Spleen (tissue), 11 donors: ENCODE measurements around the gene RNF115. TPM values are rescaled to one million over a fixed set of nuclear protein-coding genes. Genes with fewer than 3 reads are reported as not detected.

ENCODE experiments used
- DNase-seq: peaks from one replicate; pipeline ENCODE4 v3.0.0-alpha.2; 2020
- H3K27ac ChIP-seq, 8 donors: fragments of 200-600 bp; sonication (generic) in 7 of 8; 1 replicate in 4 of 8; 2 replicates in 4 of 8; pipeline versions ENCODE4 v1.5.0 to v1.8.0; 2016 to 2021; ENCODE audit warnings: inconsistent platforms in 4 of 8, mild to moderate bottlenecking in 4 of 8, moderate library complexity in 1 of 8
- H3K27me3 ChIP-seq, 7 donors: fragments of 200-600 bp; sonication (generic) in 6 of 7; replicated peaks in 1 of 7; 1 replicate in 4 of 7; 2 replicates in 3 of 7; pipeline versions ENCODE4 v1.5.0 to v1.8.0; 2016 to 2021; ENCODE audit warnings: inconsistent platforms in 3 of 7, mild to moderate bottlenecking in 1 of 7
- H3K36me3 ChIP-seq, 6 donors: fragments of 200-600 bp; sonication (generic) in 5 of 6; 1 replicate in 4 of 6; 2 replicates in 2 of 6; pipeline versions ENCODE4 v1.5.0 to v1.8.0; 2016 to 2021; ENCODE audit warnings: inconsistent platforms in 2 of 6
- H3K4me1 ChIP-seq, 6 donors: fragments of 200-600 bp; sonication (generic) in 5 of 6; 1 replicate in 3 of 6; 2 replicates in 3 of 6; pipeline versions ENCODE4 v1.5.0 to v1.8.0; 2016 to 2021; ENCODE audit warnings: inconsistent platforms in 3 of 6
- H3K4me3 ChIP-seq, 8 donors: fragments of 200-600 bp; sonication (generic) in 7 of 8; 1 replicate in 4 of 8; 2 replicates in 4 of 8; pipeline versions ENCODE4 v1.5.0 to v1.8.0; 2016 to 2021; ENCODE audit warnings: inconsistent platforms in 4 of 8, mild to moderate bottlenecking in 4 of 8, moderate library complexity in 2 of 8
- H3K9me3 ChIP-seq, 8 donors: fragments of 200-600 bp; sonication (generic) in 7 of 8; 1 replicate in 4 of 8; 2 replicates in 4 of 8; pipeline versions ENCODE4 v1.5.0 to v1.8.0; 2016 to 2021; ENCODE audit warnings: inconsistent platforms in 4 of 8
- POLR2A ChIP-seq, 3 donors: fragments of 450-650 bp; IDR thresholded peaks; one replicate each; pipeline ENCODE4 v1.5.1; 2017; ENCODE audit warnings: antibody characterized with exemption in 3 of 3, mild to moderate bottlenecking in 1 of 3
- POLR2AphosphoS5 ChIP-seq, 3 donors: sonication (generic); formaldehyde crosslinking; IDR thresholded peaks; one replicate each; pipeline ENCODE4 v1.5.1; 2017; ENCODE audit warnings: antibody characterized with exemption in 3 of 3
- WGBS, 5 donors: extraction: QIAGEN DNeasy Blood & Tissue Kit in 3 of 5; methylation state at CpG; one replicate each; pipeline versions ENCODE4 v1.1.5 to v1.1.7; 2013 to 2018; 5-methylcytosine and 5-hydroxymethylcytosine counted together
- intact Hi-C: fragments of 100-400 bp; cut with DNase I; formaldehyde crosslinking; loops from one replicate; pipeline ENCODE4 v1.15.0; 2023; ENCODE audit warnings: low total_unique reads
- polyA plus RNA-seq, 3 donors: library from polyadenylated mRNA; stranded (reverse); fragments of 200-250 nt; gene quantifications; one replicate each; pipeline ENCODE4 v1.2.1, GENCODE V29; 2013
- total RNA-seq, 7 donors: library from RNA; depleted of rRNA in 3 of 7; stranded (reverse); fragments of >200 nt in 3 of 7; fragmentation: NEBNext Ultra II Directional in 4 of 7; extraction: Animal tissue kit (Norgen Biotek cat#: 25700) in 4 of 7; gene quantifications; one replicate each; pipeline versions ENCODE4 v1.1.0 to v1.2.1, GENCODE V29; 2016 to 2021
- TF ChIP-seq, protein P1 (sequence below), 11 experiments: fragments of 200-600 bp in 7 of 11; fragments of 450-650 bp in 4 of 11; sonication (generic) in 4 of 11; IDR thresholded peaks in 8 of 11; conservative IDR thresholded peaks in 3 of 11; 1 replicate in 7 of 11; 2 replicates in 4 of 11; pipeline versions ENCODE4 v1.4.0 to v1.8.0; 2016 to 2021; ENCODE audit warnings: antibody characterized with exemption in 11 of 11, inconsistent platforms in 4 of 11, mild to moderate bottlenecking in 1 of 11
- donor health status: healthy with polysubstance abuse.
- donor health status: DM: no; HTN: no; CAD: no; lungs with moderate emphysema.
- donor health status: DM: no; HTN: no; CAD: no.
- donor health status: Bipolar disorder and iron deficiency.
- donor health status: healthy.
- donor health status: DM: no; HTN: no; CAD: no.
- donor health status: DM: yes; HTN: yes; CAD: no.

Gene RNF115
- total and polyA plus RNA-seq, 10 donors, result 4.8 to 27.2 (median 15.0) TPM

GRCh38 chr1:145788580-145788979 is 35.3 kb downstream of the RNF115 start:
- WGBS, 5 donors, result 95 to 99% (median 98%) methylated on average over 3 of the region's 3 CpGs
- DNase-seq, result no peak
- H3K27ac ChIP-seq, result no peak overlapping the region
- H3K36me3 ChIP-seq, result peaks cover 0 to 56% (median 12%) of the 10 kb centered on the region in 6 donors
- no peaks in the 10 kb centered on the region for H3K9me3 ChIP-seq
- TF ChIP-seq POLR2AphosphoS5 (IDR thresholded peaks at IDR 0.05) (no peak), POLR2A (IDR thresholded peaks at IDR 0.05) (no peak)
- TF ChIP-seq, protein P1, sequence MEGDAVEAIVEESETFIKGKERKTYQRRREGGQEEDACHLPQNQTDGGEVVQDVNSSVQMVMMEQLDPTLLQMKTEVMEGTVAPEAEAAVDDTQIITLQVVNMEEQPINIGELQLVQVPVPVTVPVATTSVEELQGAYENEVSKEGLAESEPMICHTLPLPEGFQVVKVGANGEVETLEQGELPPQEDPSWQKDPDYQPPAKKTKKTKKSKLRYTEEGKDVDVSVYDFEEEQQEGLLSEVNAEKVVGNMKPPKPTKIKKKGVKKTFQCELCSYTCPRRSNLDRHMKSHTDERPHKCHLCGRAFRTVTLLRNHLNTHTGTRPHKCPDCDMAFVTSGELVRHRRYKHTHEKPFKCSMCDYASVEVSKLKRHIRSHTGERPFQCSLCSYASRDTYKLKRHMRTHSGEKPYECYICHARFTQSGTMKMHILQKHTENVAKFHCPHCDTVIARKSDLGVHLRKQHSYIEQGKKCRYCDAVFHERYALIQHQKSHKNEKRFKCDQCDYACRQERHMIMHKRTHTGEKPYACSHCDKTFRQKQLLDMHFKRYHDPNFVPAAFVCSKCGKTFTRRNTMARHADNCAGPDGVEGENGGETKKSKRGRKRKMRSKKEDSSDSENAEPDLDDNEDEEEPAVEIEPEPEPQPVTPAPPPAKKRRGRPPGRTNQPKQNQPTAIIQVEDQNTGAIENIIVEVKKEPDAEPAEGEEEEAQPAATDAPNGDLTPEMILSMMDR (IDR thresholded peaks at IDR 0.05 in 8 of 11, conservative IDR thresholded peaks at IDR 0.05 in 3 of 11), result no peak
- intact Hi-C loops, result no loop called here
- peaks cover 0 to 21% (median 9%) of the 10 kb centered on the region in 6 donors for H3K4me1 ChIP-seq
- no peaks in the 10 kb centered on the region for H3K27me3 ChIP-seq
- H3K4me3 ChIP-seq, result no peak overlapping the region

DNA sequence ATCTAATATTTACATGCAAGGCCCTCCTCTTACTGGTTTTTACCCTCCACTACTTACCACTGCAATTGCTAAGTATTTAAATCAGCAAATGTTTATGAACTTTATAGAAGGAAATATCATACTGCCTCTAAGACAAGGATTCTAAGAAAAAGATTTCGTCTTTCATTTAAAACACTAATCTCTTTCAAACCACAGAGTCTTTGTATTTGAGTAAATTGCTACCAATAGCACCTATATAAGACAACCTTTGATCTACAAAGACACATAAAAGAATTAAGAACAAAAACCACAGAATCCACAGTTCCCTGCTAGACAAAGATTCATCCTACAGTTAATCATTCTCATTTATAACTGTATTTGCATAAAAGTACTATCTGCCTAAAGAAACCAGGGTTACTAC is 37.6 kb downstream of the RNF115 start:
- H3K36me3 ChIP-seq, result peaks cover 0 to 59% (median 12%) of the 10 kb centered on the region in 6 donors
- peaks cover 0 to 21% (median 9%) of the 10 kb centered on the region in 6 donors for H3K4me1 ChIP-seq
- DNase-seq, result no peak
- WGBS, 5 donors, result 0 to 62% (median 0%) methylated on average over 1 of the region's 1 CpG
- intact Hi-C loops, result no loop called here
- no peaks in the 10 kb centered on the region for H3K27me3 ChIP-seq
- TF ChIP-seq POLR2AphosphoS5 (IDR thresholded peaks at IDR 0.05) (no peak), POLR2A (IDR thresholded peaks at IDR 0.05) (no peak)
- TF ChIP-seq, protein P1 (IDR thresholded peaks at IDR 0.05 in 8 of 11, conservative IDR thresholded peaks at IDR 0.05 in 3 of 11), result no peak
- no peak overlapping the region for H3K4me3 ChIP-seq
- no peaks in the 10 kb centered on the region for H3K9me3 ChIP-seq
- H3K27ac ChIP-seq, result peak overlapping the region in 1 of 8 donors; percentile 49

DNA sequence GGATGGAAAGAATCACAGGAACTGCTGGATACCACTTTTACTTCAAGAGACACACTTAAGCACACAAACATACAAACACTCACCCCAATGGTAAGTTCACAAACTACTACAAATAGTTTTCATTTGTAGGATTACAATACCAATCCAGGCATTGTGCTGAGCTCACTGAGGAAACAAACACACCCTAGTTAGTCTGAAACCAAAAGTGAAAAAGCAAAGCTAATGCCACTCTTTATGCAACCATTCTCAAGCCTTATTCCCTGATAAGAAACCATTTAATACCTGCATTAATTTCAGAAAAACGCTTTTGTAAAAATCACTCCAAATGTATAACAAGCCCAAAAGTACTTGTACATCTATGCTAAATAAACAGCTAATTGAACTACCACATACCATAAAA is 38.3 kb downstream of the RNF115 start:
- Histone ChIP-seq H3K4me3 (no peak overlapping the region), H3K4me1 (peaks cover 0 to 21% (median 9%) of the 10 kb centered on the region in 6 donors), H3K27ac (peak overlapping the region in 1 of 8 donors; percentile 49), H3K27me3 (no peaks in the 10 kb centered on the region), H3K9me3 (no peaks in the 10 kb centered on the region), H3K36me3 (peaks cover 0 to 66% (median 12%) of the 10 kb centered on the region in 6 donors)
- no peak for TF ChIP-seq POLR2AphosphoS5 (IDR thresholded peaks at IDR 0.05)
- TF ChIP-seq, protein P1 (IDR thresholded peaks at IDR 0.05 in 8 of 11, conservative IDR thresholded peaks at IDR 0.05 in 3 of 11), result no peak
- TF ChIP-seq POLR2A (IDR thresholded peaks at IDR 0.05), result no peak
- WGBS, 5 donors, result 70 to 94% (median 89%) methylated on average over 1 of the region's 1 CpG
- intact Hi-C loops, result no loop called here
- no peak for DNase-seq

- Histone ChIP-seq H3K27me3 (no peaks in the 10 kb centered on the region), H3K36me3 (peaks cover 0 to 77% (median 16%) of the 10 kb centered on the region in 6 donors), H3K27ac (no peak overlapping the region), H3K4me1 (peaks cover 0 to 21% (median 9%) of the 10 kb centered on the region in 6 donors), H3K9me3 (no peaks in the 10 kb centered on the region), H3K4me3 (no peak overlapping the region)
- DNase-seq, result no peak
- intact Hi-C loops, result no loop called here
- no peak for TF ChIP-seq POLR2A (IDR thresholded peaks at IDR 0.05)
- TF ChIP-seq, protein P1 (IDR thresholded peaks at IDR 0.05 in 8 of 11, conservative IDR thresholded peaks at IDR 0.05 in 3 of 11), result no peak
- no peak for TF ChIP-seq POLR2AphosphoS5 (IDR thresholded peaks at IDR 0.05)
- 94 to 99% (median 97%) methylated on average over 3 of the region's 3 CpGs for WGBS, 5 donors
Measured at GRCh38 chr1:145784409-145784808, 39.5 kb downstream of the RNF115 start.
